HEK293T (cell line): ENCODE measurements around the gene CHD6.

Experiments
- CTCF ChIA-PET: fragments of 350-600 bp; formaldehyde crosslinking; extraction: SDS; loops from one replicate; lab custom pipeline; 2021; ENCODE audit warnings: antibody characterized with exemption, inconsistent platforms; lab: Yijun Ruan, JAX
- POLR2A ChIA-PET: fragments of 350-600 bp; formaldehyde crosslinking; extraction: SDS; loops from one replicate; lab custom pipeline; 2020; ENCODE audit warnings: antibody characterized with exemption, inconsistent platforms; lab: Yijun Ruan, JAX
- DNase-seq: peaks from one replicate; pipeline ENCODE4 v3.0.0; 2012; ENCODE audit warnings: mixed read lengths; ENCODE audit errors: extremely low spot score
- ARNT ChIP-seq: fragments of 450-650 bp; IDR thresholded peaks from 2 replicates; pipeline ENCODE4 v1.6.1; 2017; ENCODE audit warnings: mild to moderate bottlenecking
- BHLHE40 ChIP-seq: fragments of 450-650 bp; IDR thresholded peaks from 2 replicates; pipeline ENCODE4 v1.6.1; 2016; ENCODE audit warnings: mild to moderate bottlenecking, moderate library complexity, borderline replicate concordance
- CTBP1 ChIP-seq: fragments of 450-650 bp; IDR thresholded peaks from 2 replicates; pipeline ENCODE4 v1.6.1; 2016; ENCODE audit warnings: borderline replicate concordance
- ELF4 ChIP-seq: fragments of 450-650 bp; IDR thresholded peaks from 2 replicates; pipeline ENCODE4 v1.6.1; 2017; ENCODE audit warnings: antibody characterized with exemption
- FOXA1 ChIP-seq: fragments of 450-650 bp; IDR thresholded peaks from 2 replicates; pipeline ENCODE4 v1.6.1; 2016; ENCODE audit warnings: mild to moderate bottlenecking
- FOXK2 ChIP-seq: fragments of 450-650 bp; IDR thresholded peaks from 2 replicates; pipeline ENCODE4 v1.6.1; 2016; ENCODE audit warnings: mild to moderate bottlenecking
- FOXM1 ChIP-seq: fragments of 450-650 bp; IDR thresholded peaks from 2 replicates; pipeline ENCODE4 v1.6.1; 2017; ENCODE audit warnings: mild to moderate bottlenecking, borderline replicate concordance
- HDGF ChIP-seq: fragments of 450-650 bp; IDR thresholded peaks from 2 replicates; pipeline ENCODE4 v1.6.1; 2017; ENCODE audit warnings: antibody characterized with exemption, borderline replicate concordance
- L3MBTL2 ChIP-seq: fragments of 450-650 bp; conservative IDR thresholded peaks from 2 replicates; pipeline ENCODE4 v1.6.1; 2016; ENCODE audit warnings: mild to moderate bottlenecking
- LEF1 ChIP-seq: fragments of 450-650 bp; IDR thresholded peaks from 2 replicates; pipeline ENCODE4 v1.6.1; 2017; ENCODE audit warnings: mild to moderate bottlenecking, borderline replicate concordance
- NFRKB ChIP-seq: fragments of 450-650 bp; IDR thresholded peaks from 2 replicates; pipeline ENCODE4 v1.6.1; 2016; ENCODE audit warnings: mild to moderate bottlenecking, moderate library complexity
- SP1 ChIP-seq: fragments of 450-650 bp; IDR thresholded peaks from 2 replicates; pipeline ENCODE4 v1.6.1; 2017
- SUZ12 ChIP-seq: fragments of 450-650 bp; IDR thresholded peaks from 2 replicates; pipeline ENCODE4 v1.6.1; 2016; ENCODE audit warnings: mild to moderate bottlenecking
- TARDBP ChIP-seq: fragments of 450-650 bp; IDR thresholded peaks from 2 replicates; pipeline ENCODE4 v1.6.1; 2016
- ZNF384 ChIP-seq: fragments of 450-650 bp; IDR thresholded peaks from 2 replicates; pipeline ENCODE4 v1.6.1; 2016
- TF ChIP-seq, protein P1 (sequence below): fragments of 450-650 bp; IDR thresholded peaks from 2 replicates; pipeline ENCODE4 v1.6.1; 2016

CHD6 gene

DNA sequence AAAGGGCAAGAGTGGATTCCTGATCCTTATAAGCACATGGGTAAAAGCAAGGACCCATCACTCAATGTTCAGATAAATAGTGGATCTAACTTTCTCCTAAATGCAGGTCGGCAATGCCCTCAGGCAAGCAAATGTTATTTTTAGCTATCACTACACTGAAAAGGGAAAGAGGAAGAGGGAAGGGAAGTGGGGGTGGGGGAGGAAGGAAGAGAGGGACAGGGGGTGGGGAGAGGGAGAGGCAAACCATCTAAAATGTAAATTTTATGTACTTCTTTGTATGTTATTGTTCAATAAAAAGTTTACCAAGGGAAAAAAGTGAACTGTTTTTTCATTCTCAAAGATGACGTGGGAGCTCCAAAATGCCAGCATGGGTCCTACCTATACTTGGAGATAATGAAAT, 44.2 kb downstream of the CHD6 start:
- TF ChIP-seq SUZ12 (no peak), ELF4 (no peak), TARDBP (no peak), ARNT (no peak), L3MBTL2 (no peak), FOXM1 (no peak), NFRKB (no peak), FOXA1 (no peak), SP1 (no peak), BHLHE40 (no peak)
- TF ChIP-seq, protein P1, sequence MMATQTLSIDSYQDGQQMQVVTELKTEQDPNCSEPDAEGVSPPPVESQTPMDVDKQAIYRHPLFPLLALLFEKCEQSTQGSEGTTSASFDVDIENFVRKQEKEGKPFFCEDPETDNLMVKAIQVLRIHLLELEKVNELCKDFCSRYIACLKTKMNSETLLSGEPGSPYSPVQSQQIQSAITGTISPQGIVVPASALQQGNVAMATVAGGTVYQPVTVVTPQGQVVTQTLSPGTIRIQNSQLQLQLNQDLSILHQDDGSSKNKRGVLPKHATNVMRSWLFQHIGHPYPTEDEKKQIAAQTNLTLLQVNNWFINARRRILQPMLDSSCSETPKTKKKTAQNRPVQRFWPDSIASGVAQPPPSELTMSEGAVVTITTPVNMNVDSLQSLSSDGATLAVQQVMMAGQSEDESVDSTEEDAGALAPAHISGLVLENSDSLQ: no peak
- POLR2A ChIA-PET: interaction anchor here (1.0 kb wide), 1 partner anchor 44 kb away, joined by 3 read pairs; the partner anchor contains the start of gene CHD6
- peak; percentile 13 for DNase-seq
- CTCF ChIA-PET: interaction anchor here (1.2 kb wide), 1 partner anchor 41 kb away, joined by 3 read pairs; no protein-coding TSS in a partner anchor

DNA sequence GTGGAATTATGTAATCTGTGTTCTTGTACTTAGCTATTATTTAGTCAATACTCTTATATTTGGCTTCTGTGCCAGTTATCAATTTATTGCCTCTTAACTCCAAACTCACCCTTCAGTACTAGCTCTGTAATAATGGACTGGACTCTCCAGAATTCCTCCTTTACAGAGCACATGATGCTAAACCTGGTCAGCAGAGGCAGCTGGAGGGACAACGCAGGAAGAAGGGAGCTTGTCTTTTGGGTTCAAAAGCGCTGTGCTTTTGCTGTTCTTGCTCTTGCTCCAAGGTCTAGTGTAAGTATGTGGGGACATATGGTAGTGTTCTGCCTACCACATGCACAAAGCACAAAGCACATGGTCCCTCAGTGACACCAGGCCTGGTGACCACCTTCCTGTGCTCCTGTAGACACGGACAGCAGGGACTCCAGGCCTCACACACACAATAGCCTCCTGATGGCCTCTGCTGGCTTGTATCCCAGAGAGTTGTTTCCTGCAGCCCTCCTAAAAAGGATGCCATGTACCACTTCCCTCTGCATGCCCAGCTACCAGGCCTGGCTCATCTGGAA, 46.1 kb downstream of the CHD6 start:
- TF ChIP-seq FOXA1: no peak
- DNase-seq: no peak
- POLR2A ChIA-PET: no interaction called here
- CTCF ChIA-PET: no interaction called here

DNA sequence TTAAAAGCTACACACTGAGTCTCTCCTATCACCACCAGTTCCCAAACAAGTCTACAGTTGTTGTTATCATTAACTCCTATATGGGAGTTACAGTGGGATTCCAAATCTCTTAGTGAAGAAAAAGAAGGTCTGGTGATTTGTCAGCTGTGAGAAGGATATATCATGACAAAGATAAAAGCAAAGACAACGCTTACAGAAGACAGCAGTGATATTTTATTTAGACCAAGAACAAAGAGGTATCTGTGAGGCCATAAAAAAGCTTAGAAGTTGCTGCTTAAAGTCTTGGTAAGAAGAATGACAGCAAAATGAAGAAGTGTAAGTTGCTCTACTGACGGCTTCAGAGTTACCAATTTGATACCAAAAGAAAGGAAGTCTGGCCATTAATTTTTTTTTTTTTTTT, 47.2 kb downstream of the CHD6 start:
- TF ChIP-seq SUZ12: no peak
- no peak for TF ChIP-seq HDGF
- no peak for TF ChIP-seq SP1
- no peak for TF ChIP-seq NFRKB
- TF ChIP-seq L3MBTL2: no peak
- ChIA-PET POLR2A (no interaction called here), CTCF (no interaction called here)
- DNase-seq: no peak

DNA sequence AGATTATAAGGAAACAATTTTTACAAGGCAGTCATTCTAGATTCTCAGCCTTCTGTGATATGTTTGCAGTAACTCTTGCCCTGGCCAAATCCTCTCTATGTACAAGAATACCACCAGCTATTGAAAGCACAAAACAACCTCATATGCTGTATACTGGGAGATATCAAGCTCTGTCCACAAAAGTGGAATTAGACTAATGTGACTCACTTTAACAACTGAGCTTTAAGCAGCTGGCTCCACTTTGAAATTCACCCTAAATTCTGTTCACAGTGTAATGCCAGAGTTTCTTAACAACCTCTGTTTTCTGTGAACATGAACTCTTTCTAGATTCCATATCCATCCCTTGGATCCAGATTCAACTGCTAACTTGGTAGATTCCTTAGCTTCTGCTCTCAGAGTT, 47.6 kb downstream of the CHD6 start:
- TF ChIP-seq HDGF (no peak), TARDBP (no peak), ARNT (no peak), CTBP1 (no peak), NFRKB (no peak), ELF4 (no peak), ZNF384 (no peak), L3MBTL2 (no peak), FOXA1 (no peak)
- TF ChIP-seq, protein P1: no peak
- ChIA-PET CTCF (no interaction called here), POLR2A (no interaction called here)

DNA sequence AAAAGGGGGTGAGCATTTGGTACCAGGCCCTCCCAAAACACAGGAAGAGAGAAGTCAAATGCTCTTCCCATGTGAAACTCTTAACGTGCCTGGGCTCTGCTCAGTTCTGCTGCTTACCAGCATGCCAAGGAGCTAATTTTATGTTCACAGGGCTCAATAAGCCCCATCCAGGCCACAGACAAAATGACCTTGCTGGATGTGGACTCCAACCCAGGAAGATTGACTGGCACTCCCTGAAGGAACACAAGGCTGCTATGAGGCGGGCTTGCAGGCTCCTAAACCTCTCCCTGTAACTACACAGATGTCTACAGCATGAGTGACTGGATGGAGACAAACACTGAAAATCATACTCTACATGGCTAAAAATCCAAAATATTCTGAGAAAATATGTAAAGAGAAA, 50.6 kb downstream of the CHD6 start:
- TF ChIP-seq BHLHE40: no peak
- CTCF ChIA-PET: no interaction called here
- POLR2A ChIA-PET: no interaction called here
- DNase-seq: no peak

More for the DNA sequence above, 47.6 kb downstream of the CHD6 start:
- DNase-seq: no peak

DNA sequence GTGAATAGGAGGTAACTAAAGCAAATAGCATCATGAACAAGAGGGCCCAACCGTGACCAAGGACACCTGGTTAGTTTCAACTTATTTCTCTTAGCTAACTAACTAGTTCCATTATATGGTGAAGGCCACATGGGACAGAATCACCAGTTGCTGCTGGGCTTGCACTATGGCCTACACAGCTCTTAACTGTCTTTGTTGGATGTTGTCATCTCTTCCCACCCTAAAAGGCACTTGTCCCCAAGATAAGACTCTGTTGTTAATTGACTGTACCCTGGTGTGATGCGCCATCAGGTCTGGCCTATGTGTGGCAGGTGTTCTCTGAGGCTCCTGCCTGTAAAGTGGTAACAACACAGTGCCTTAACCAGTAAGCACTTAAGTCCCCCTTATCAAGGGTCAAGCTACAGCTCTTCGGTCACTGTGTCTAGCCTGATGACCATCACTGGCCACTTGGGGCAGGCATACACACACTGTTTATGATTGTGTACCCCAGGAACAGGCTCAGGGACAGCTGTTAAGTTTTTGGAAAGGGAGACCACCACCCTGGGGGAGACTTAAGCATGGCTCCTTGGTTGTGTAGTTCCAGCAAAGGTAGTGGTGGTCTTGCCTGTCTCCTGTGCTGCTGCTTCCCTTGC, 51.2 kb downstream of the CHD6 start:
- CTCF ChIA-PET: no interaction called here
- TF ChIP-seq ZNF384 (no peak), ARNT (no peak), L3MBTL2 (no peak), CTBP1 (no peak), SUZ12 (no peak), FOXA1 (no peak), TARDBP (no peak), LEF1 (no peak), FOXK2 (no peak), ELF4 (no peak), HDGF (no peak), NFRKB (no peak), SP1 (no peak), FOXM1 (no peak)
- TF ChIP-seq, protein P1: no peak
- POLR2A ChIA-PET: no interaction called here

DNA sequence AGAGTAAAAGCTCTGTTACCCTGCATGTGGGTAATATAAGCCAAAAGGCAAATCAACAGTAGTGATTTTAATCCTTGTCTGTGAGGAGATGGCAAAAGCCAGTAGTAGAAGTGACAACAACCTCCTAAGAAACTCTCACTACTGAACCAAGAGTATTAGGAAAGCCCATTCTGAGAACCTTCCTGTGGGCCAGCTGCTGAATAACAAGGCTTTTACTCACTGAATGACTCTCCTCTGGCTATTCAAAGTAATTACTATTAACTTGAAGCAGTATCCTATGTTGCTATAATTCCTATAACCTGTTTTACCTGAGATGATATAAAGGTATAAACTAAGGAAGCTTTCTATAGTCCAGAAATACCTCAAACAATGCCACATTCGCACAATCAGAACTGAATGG, 55.1 kb downstream of the CHD6 start:
- DNase-seq: no peak
- CTCF ChIA-PET: no interaction called here
- POLR2A ChIA-PET: no interaction called here
- TF ChIP-seq SUZ12: no peak
- no peak for TF ChIP-seq BHLHE40
- no peak for TF ChIP-seq SP1
- no peak for TF ChIP-seq ARNT
- no peak for TF ChIP-seq ZNF384
- TF ChIP-seq FOXK2: no peak
- TF ChIP-seq ELF4: no peak
- no peak for TF ChIP-seq FOXM1
- TF ChIP-seq FOXA1: no peak
- TF ChIP-seq, protein P1: no peak
- TF ChIP-seq CTBP1: no peak
- no peak for TF ChIP-seq HDGF
- TF ChIP-seq L3MBTL2: no peak
- no peak for TF ChIP-seq LEF1
- no peak for TF ChIP-seq TARDBP
- no peak for TF ChIP-seq NFRKB

More for the DNA sequence above, 51.2 kb downstream of the CHD6 start:
- DNase-seq: no peak
